Liver (tissue), 9 donors: Measurements from ENCODE around the gene IKBKE. TPM values are rescaled to one million over a fixed set of nuclear protein-coding genes. Genes with fewer than 3 reads are reported as not detected.

Experiments
- DNase-seq: peaks from one replicate; pipeline ENCODE4 v3.0.0-alpha.2; 2017; ENCODE audit warnings: low spot score
- H3K27ac ChIP-seq, 2 donors: one replicate each; pipeline ENCODE4 v1.7.0; 2013; ENCODE audit warnings: inconsistent platforms in 2 of 2, low read length in 2 of 2, control low read depth in 1 of 2, low read depth in 1 of 2, mild to moderate bottlenecking in 1 of 2
- H3K27me3 ChIP-seq, 4 donors: one replicate each; pipeline versions ENCODE4 v1.6.1 to v1.7.0; 2013; ENCODE audit warnings: low read length in 3 of 4, inconsistent platforms in 1 of 4, mild to moderate bottlenecking in 1 of 4, moderate library complexity in 1 of 4; ENCODE audit not compliant: control insufficient read depth in 4 of 4, insufficient read depth in 4 of 4
- H3K36me3 ChIP-seq, 4 donors: one replicate each; pipeline versions ENCODE4 v1.6.1 to v1.7.0; 2013; ENCODE audit warnings: low read length in 3 of 4, mild to moderate bottlenecking in 3 of 4, low read depth in 1 of 4, moderate library complexity in 1 of 4; ENCODE audit not compliant: control insufficient read depth in 4 of 4, insufficient read depth in 3 of 4
- H3K4me1 ChIP-seq, 4 donors: one replicate each; pipeline versions ENCODE4 v1.6.1 to v1.7.0; 2013; ENCODE audit warnings: low read length in 3 of 4, mild to moderate bottlenecking in 3 of 4, moderate library complexity in 1 of 4; ENCODE audit not compliant: control insufficient read depth in 4 of 4, insufficient read depth in 4 of 4
- H3K4me3 ChIP-seq, 3 donors: one replicate each; pipeline versions ENCODE4 v1.6.1 to v1.7.0; 2013; ENCODE audit warnings: low read length in 3 of 3, control low read depth in 1 of 3, low read depth in 1 of 3, mild to moderate bottlenecking in 1 of 3
- H3K9ac ChIP-seq, 2 donors: one replicate each; pipeline ENCODE4 v1.7.0; 2013; ENCODE audit warnings: low read length in 2 of 2, mild to moderate bottlenecking in 2 of 2, moderate library complexity in 2 of 2, control low read depth in 1 of 2, low read depth in 1 of 2
- H3K9me3 ChIP-seq, 4 donors: one replicate each; pipeline versions ENCODE4 v1.6.1 to v1.7.0; 2013; ENCODE audit warnings: low read length in 3 of 4; ENCODE audit not compliant: control insufficient read depth in 4 of 4
- EGR1 ChIP-seq, 2 donors: IDR thresholded peaks; 2 replicates each; pipeline ENCODE4 v1.6.1; 2016 to 2018; ENCODE audit warnings: antibody characterized with exemption in 2 of 2, low read depth in 2 of 2
- FOXA1 ChIP-seq: IDR thresholded peaks from 2 replicates; pipeline ENCODE4 v1.6.1; 2016; ENCODE audit warnings: antibody characterized with exemption
- FOXA2 ChIP-seq: IDR thresholded peaks from 2 replicates; pipeline ENCODE4 v1.6.1; 2016; ENCODE audit warnings: antibody characterized with exemption
- GABPA ChIP-seq, 2 donors: IDR thresholded peaks in 1 of 2; conservative IDR thresholded peaks in 1 of 2; 2 replicates each; pipeline ENCODE4 v1.6.1; 2016; ENCODE audit warnings: antibody characterized with exemption in 2 of 2, mild to moderate bottlenecking in 1 of 2, moderate library complexity in 1 of 2
- HNF4A ChIP-seq, 2 donors: conservative IDR thresholded peaks; 2 replicates each; pipeline ENCODE4 v1.6.1; 2016; ENCODE audit warnings: antibody characterized with exemption in 2 of 2, mild to moderate bottlenecking in 2 of 2
- HNF4G ChIP-seq: IDR thresholded peaks from 2 replicates; pipeline ENCODE4 v1.6.1; 2016; ENCODE audit warnings: antibody characterized with exemption
- JUND ChIP-seq, 2 donors: IDR thresholded peaks; 2 replicates each; pipeline ENCODE4 v1.6.1; 2016; ENCODE audit warnings: antibody characterized with exemption in 2 of 2
- NR2F2 ChIP-seq: IDR thresholded peaks from 2 replicates; pipeline ENCODE4 v1.6.1; 2016; ENCODE audit warnings: antibody characterized with exemption
- RAD21 ChIP-seq, 2 donors: IDR thresholded peaks; 2 replicates each; pipeline ENCODE4 v1.6.1; 2016; ENCODE audit warnings: antibody characterized with exemption in 2 of 2, mild to moderate bottlenecking in 2 of 2
- RXRA ChIP-seq, 2 donors: IDR thresholded peaks; 2 replicates each; pipeline ENCODE4 v1.6.1; 2017 to 2018; ENCODE audit warnings: antibody characterized with exemption in 2 of 2, mild to moderate bottlenecking in 1 of 2
- SP1 ChIP-seq: IDR thresholded peaks from 2 replicates; pipeline ENCODE4 v1.6.1; 2018; ENCODE audit warnings: antibody characterized with exemption, mild to moderate bottlenecking
- TAF1 ChIP-seq: conservative IDR thresholded peaks from 2 replicates; pipeline ENCODE4 v1.6.1; 2016; ENCODE audit warnings: antibody characterized with exemption, mild to moderate bottlenecking
- YY1 ChIP-seq: IDR thresholded peaks from 2 replicates; pipeline ENCODE4 v1.6.1; 2016; ENCODE audit warnings: antibody characterized with exemption, mild to moderate bottlenecking
- WGBS: extraction: QIAGEN DNeasy Blood & Tissue Kit; methylation state at CpG from one replicate; pipeline ENCODE4 v1.1.7; 2013; 5-methylcytosine and 5-hydroxymethylcytosine counted together
- polyA plus RNA-seq, 2 donors: library from polyadenylated mRNA; stranded (reverse) in 1 of 2; unstranded in 1 of 2; fragments of 200-250 nt in 1 of 2; fragments of >200 nt in 1 of 2; fragmentation: Nextera tagmentation in 1 of 2; extraction: Ambion mirVana in 1 of 2; gene quantifications; one replicate each; pipeline versions ENCODE4 v1.2.1 to v1.2.3, GENCODE V29; 2013 to 2015
- total RNA-seq, 2 donors: library from RNA; depleted of rRNA; stranded (reverse); fragments of >200 nt; gene quantifications; one replicate each; pipeline ENCODE4 v1.2.3, GENCODE V29; 2014
- TF ChIP-seq, protein P1 (sequence below): IDR thresholded peaks from 2 replicates; pipeline ENCODE4 v1.6.1; 2016; ENCODE audit warnings: antibody characterized with exemption
- TF ChIP-seq, protein P2 (sequence below): IDR thresholded peaks from 2 replicates; pipeline ENCODE4 v1.6.1; 2016; ENCODE audit warnings: antibody characterized with exemption, mild to moderate bottlenecking
- TF ChIP-seq, protein P3 (sequence below): fragments of 150-350 bp; IDR thresholded peaks from 2 replicates; pipeline ENCODE4 v1.5.1; 2017; ENCODE audit warnings: improper control_type of control experiment, low read depth, low read length; ENCODE audit not compliant: missing input control
- TF ChIP-seq, protein P4 (sequence below): IDR thresholded peaks from 2 replicates; pipeline ENCODE4 v1.6.1; 2016; ENCODE audit warnings: antibody characterized with exemption
- TF ChIP-seq, protein P5 (sequence below): IDR thresholded peaks from 2 replicates; pipeline ENCODE4 v1.6.1; 2016; ENCODE audit warnings: antibody characterized with exemption
- donor health status: healthy.
- donor health status: healthy.
- donor health status: healthy.
- donor health status: healthy.
- donor health status: healthy.

IKBKE gene
- total and polyA plus RNA-seq, 4 donors: 0.81 to 3.9 (median 1.5) TPM

DNA sequence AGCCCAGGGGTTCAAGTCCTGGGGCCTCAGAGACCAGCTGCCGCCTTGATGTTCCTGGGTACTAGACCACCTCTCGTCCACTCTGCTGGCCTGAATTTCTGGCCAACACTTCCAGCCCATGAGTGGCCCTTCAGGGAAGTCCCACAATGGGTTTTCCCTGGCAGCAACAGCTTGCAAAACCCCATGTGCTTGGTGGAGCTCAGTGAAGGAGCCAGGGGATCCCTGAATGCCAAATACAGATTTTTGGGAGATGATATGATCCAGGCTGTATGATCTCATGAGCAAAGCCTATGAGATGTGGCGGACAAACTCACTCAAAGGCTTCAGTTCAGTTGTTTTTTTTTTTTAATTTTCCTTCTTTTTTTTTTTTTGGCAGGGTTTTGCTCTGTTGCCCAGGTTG lies 27.5 kb downstream of the IKBKE start (continued):
- TF ChIP-seq, protein P1, sequence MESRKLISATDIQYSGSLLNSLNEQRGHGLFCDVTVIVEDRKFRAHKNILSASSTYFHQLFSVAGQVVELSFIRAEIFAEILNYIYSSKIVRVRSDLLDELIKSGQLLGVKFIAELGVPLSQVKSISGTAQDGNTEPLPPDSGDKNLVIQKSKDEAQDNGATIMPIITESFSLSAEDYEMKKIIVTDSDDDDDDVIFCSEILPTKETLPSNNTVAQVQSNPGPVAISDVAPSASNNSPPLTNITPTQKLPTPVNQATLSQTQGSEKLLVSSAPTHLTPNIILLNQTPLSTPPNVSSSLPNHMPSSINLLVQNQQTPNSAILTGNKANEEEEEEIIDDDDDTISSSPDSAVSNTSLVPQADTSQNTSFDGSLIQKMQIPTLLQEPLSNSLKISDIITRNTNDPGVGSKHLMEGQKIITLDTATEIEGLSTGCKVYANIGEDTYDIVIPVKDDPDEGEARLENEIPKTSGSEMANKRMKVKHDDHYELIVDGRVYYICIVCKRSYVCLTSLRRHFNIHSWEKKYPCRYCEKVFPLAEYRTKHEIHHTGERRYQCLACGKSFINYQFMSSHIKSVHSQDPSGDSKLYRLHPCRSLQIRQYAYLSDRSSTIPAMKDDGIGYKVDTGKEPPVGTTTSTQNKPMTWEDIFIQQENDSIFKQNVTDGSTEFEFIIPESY: no peak

DNA sequence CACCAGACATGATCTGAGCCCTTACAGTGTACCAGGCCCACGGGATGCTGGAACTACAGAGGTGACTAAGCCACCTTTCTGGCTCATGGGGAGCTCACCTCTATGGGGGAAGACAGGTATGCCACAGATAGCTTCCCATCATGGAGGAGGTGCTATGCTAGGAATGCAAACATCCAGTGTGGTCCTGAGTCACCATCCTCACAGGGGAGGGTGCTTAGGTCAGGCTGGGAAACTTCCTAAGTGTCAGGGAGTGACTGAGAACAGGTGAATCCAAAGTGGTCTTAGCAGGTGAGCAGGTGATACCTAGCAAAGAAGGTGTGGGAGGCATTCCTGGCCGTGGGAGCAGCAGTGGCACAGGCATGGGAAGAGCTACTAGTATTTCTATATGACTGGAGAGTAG lies 28.4 kb downstream of the IKBKE start:
- Histone ChIP-seq H3K9ac (no peak overlapping the region), H3K36me3 (no peaks in the 10 kb centered on the region), H3K4me1 (peaks cover 5 to 38% (median 27%) of the 10 kb centered on the region in 4 donors), H3K4me3 (no peak overlapping the region), H3K27me3 (no peaks in the 10 kb centered on the region), H3K27ac (no peak overlapping the region), H3K9me3 (no peaks in the 10 kb centered on the region)
- TF ChIP-seq, protein P1: no peak
- TF ChIP-seq RAD21 (IDR thresholded peaks at IDR 0.05): no peak
- TF ChIP-seq RXRA (IDR thresholded peaks at IDR 0.05): no peak
- no peak for TF ChIP-seq NR2F2
- TF ChIP-seq, protein P2, sequence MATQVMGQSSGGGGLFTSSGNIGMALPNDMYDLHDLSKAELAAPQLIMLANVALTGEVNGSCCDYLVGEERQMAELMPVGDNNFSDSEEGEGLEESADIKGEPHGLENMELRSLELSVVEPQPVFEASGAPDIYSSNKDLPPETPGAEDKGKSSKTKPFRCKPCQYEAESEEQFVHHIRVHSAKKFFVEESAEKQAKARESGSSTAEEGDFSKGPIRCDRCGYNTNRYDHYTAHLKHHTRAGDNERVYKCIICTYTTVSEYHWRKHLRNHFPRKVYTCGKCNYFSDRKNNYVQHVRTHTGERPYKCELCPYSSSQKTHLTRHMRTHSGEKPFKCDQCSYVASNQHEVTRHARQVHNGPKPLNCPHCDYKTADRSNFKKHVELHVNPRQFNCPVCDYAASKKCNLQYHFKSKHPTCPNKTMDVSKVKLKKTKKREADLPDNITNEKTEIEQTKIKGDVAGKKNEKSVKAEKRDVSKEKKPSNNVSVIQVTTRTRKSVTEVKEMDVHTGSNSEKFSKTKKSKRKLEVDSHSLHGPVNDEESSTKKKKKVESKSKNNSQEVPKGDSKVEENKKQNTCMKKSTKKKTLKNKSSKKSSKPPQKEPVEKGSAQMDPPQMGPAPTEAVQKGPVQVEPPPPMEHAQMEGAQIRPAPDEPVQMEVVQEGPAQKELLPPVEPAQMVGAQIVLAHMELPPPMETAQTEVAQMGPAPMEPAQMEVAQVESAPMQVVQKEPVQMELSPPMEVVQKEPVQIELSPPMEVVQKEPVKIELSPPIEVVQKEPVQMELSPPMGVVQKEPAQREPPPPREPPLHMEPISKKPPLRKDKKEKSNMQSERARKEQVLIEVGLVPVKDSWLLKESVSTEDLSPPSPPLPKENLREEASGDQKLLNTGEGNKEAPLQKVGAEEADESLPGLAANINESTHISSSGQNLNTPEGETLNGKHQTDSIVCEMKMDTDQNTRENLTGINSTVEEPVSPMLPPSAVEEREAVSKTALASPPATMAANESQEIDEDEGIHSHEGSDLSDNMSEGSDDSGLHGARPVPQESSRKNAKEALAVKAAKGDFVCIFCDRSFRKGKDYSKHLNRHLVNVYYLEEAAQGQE: no peak
- TF ChIP-seq, protein P3, sequence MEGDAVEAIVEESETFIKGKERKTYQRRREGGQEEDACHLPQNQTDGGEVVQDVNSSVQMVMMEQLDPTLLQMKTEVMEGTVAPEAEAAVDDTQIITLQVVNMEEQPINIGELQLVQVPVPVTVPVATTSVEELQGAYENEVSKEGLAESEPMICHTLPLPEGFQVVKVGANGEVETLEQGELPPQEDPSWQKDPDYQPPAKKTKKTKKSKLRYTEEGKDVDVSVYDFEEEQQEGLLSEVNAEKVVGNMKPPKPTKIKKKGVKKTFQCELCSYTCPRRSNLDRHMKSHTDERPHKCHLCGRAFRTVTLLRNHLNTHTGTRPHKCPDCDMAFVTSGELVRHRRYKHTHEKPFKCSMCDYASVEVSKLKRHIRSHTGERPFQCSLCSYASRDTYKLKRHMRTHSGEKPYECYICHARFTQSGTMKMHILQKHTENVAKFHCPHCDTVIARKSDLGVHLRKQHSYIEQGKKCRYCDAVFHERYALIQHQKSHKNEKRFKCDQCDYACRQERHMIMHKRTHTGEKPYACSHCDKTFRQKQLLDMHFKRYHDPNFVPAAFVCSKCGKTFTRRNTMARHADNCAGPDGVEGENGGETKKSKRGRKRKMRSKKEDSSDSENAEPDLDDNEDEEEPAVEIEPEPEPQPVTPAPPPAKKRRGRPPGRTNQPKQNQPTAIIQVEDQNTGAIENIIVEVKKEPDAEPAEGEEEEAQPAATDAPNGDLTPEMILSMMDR: no peak
- no peak for TF ChIP-seq HNF4G
- TF ChIP-seq TAF1: no peak
- TF ChIP-seq FOXA1: no peak
- TF ChIP-seq SP1: no peak
- TF ChIP-seq GABPA (IDR thresholded peaks at IDR 0.05 in 1 of 2, conservative IDR thresholded peaks at IDR 0.05 in 1 of 2): no peak
- TF ChIP-seq, protein P4, sequence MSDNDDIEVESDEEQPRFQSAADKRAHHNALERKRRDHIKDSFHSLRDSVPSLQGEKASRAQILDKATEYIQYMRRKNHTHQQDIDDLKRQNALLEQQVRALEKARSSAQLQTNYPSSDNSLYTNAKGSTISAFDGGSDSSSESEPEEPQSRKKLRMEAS: no peak
- no peak for TF ChIP-seq YY1
- TF ChIP-seq HNF4A (conservative IDR thresholded peaks at IDR 0.05): no peak
- TF ChIP-seq, protein P5, sequence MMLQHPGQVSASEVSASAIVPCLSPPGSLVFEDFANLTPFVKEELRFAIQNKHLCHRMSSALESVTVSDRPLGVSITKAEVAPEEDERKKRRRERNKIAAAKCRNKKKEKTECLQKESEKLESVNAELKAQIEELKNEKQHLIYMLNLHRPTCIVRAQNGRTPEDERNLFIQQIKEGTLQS: no peak
- TF ChIP-seq FOXA2: no peak
- no peak for TF ChIP-seq JUND (IDR thresholded peaks at IDR 0.05)
- no peak for TF ChIP-seq EGR1 (IDR thresholded peaks at IDR 0.05; ENCODE audit: low read depth in 2 of 2)
- DNase-seq: no peak
- 92% methylated on average over 2 of the region's 2 CpGs for WGBS
